GM12891 (cell line): Measurements from ENCODE around the gene TAF5L.

Experiments
- DNase-seq: peaks from one replicate; pipeline ENCODE4 v3.0.0; 2011; ENCODE audit warnings: low spot score; ENCODE audit not compliant: insufficient read length
- FAIRE-seq: peaks from 2 replicates; lab custom pipeline; 2011; peaks lifted over from hg19 to GRCh38; lab: Jason Lieb, UNC
- PAX5 ChIP-seq: IDR thresholded peaks from 2 replicates; pipeline ENCODE4 v1.6.1; 2011; ENCODE audit warnings: low read length, moderate library complexity, mild to moderate bottlenecking; ENCODE audit not compliant: insufficient read depth, severe bottlenecking
- POLR2A ChIP-seq: IDR thresholded peaks from 2 replicates; pipeline ENCODE4 v1.6.1; 2011; ENCODE audit warnings: low read depth, low read length, control low read depth
- POLR2AphosphoS5 ChIP-seq: IDR thresholded peaks from 2 replicates; pipeline ENCODE4 v1.6.1; 2011; ENCODE audit warnings: low read depth, low read length, control low read depth
- POU2F2 ChIP-seq: IDR thresholded peaks from 2 replicates; pipeline ENCODE4 v1.6.1; 2011; ENCODE audit warnings: low read depth, mild to moderate bottlenecking, control low read depth, low read length, moderate library complexity
- SPI1 ChIP-seq: IDR thresholded peaks from 2 replicates; pipeline ENCODE4 v1.6.1; 2011; ENCODE audit warnings: low read depth, low read length, control low read depth
- TAF1 ChIP-seq: IDR thresholded peaks from 2 replicates; pipeline ENCODE4 v1.6.1; 2011; ENCODE audit warnings: low read depth, low read length, control low read depth

Gene TAF5L

DNA sequence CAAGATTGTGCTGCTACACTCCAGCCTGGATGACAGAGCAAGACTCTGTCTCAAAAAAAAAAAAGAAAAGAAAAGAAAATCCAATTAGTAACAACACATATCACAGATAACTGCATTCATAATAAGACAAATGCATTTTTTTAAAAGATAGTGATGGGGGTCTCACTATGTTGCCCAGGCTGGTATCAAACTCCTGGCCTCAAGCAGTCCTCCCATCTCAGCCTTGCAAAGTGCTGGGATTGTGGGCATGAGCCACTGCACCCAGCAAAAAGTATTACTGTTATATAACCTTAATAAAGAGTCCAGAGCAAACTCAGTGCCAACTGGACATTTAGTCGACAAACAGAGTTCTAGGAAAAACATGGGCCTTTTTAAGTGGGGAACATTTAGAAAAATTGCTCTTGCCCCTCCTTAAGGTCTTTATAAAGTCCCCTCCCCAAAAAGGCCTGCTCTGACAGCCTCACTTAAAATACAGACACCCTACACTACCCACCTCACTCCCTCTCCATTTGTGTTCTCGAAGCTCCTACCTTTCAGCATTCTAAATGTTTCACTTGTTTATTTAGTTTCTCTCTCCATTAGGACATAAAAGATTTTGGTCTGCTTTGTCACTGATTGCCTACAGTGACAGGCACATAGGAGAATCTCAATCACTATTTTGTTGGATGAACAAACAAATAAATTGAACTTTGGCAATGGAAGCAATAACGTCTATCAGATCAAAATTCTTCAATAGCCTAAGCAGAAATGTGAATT, 74.9 kb downstream of the TAF5L start:
- FAIRE-seq (no peak), DNase-seq (no peak)
- TF ChIP-seq TAF1 (no peak), POU2F2 (no peak), SPI1 (no peak), POLR2A (no peak), PAX5 (no peak), POLR2AphosphoS5 (no peak)

DNA sequence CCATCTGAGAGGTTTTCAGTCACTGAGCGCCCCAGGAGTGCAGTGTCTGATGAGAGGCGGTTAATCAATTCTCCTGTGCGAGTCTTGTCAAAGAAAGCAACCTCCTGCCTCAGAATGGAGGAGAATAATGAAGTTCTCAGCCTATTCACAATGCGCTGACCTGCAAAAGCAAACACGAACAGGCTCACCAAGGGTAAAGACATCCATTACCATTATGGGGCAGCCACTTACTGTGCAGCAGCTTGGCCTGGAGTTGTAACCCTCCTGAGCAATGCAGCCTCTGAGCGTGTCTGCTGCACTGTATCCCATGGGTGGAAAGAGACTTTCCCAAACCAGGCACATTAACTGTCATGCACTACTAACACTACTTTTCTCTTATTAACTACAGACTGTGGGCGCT, 78.4 kb downstream of the TAF5L start:
- no peak for FAIRE-seq
- no peak for DNase-seq
- TF ChIP-seq POU2F2 (no peak), SPI1 (no peak), POLR2A (no peak), POLR2AphosphoS5 (no peak), PAX5 (no peak), TAF1 (no peak)

DNA sequence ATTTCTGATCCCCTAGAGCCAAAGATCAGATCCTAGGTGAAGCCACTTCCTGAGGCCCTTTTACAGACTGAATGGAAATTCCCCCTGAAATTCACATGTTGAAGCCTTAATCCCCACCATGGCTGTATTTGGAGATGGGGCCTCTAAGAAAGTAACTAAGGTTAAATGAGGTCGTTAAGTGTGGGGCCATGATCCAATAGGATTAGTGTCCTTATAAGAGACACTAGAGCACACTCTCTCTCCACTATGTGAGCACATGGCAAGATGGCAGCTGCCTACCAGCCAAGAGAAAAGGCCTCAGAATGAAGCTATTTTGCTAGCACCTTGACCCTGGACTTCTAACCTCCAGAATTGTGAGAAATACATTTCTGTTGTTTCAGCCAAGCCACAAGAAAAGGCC, 81.3 kb downstream of the TAF5L start:
- DNase-seq = no peak
- TF ChIP-seq SPI1 = no peak
- TF ChIP-seq POU2F2 = no peak
- TF ChIP-seq PAX5 = no peak
- no peak for TF ChIP-seq TAF1
- TF ChIP-seq POLR2A = no peak
- TF ChIP-seq POLR2AphosphoS5 = no peak
- FAIRE-seq = no peak
